ENCODE results near the gene GPR152. TPM values are rescaled to one million over a fixed set of nuclear protein-coding genes. Genes with fewer than 3 reads are reported as not detected.
"Not testable (repeated sequence)": the region's sequence is repeated elsewhere in the genome, so short reads cannot be mapped to it uniquely, and the experiment has no call there.

Gene GPR152
- total RNA-seq, 1 donor from 2014 or later: not detected

GRCh38 chr11:67466962-67467771 is 14.6 kb upstream of the GPR152 start:
- no peaks in the 10 kb centered on the region for H3K36me3 Mint-ChIP-seq
- H3K4me3 Mint-ChIP-seq: peak overlapping the region; percentile 87
- DNase-seq (ENCODE audit: low spot score in 2 of 2, unreplicated experiment in 2 of 2): no peak
- H3K9me3 Mint-ChIP-seq: no peaks in the 10 kb centered on the region
- H3K27ac Mint-ChIP-seq: peak overlapping the region; percentile 90
- no peak for TF ChIP-seq CTCF (IDR thresholded peaks at IDR 0.05; ENCODE audit: unreplicated experiment)
- H3K27me3 Mint-ChIP-seq (ENCODE audit: low read depth): no peaks in the 10 kb centered on the region
- H3K4me1 Mint-ChIP-seq: peaks cover 23% of the 10 kb centered on the region

- no peak overlapping the region for H3K4me3 Mint-ChIP-seq
- H3K27ac Mint-ChIP-seq: peak overlapping the region; percentile 16
- H3K4me1 Mint-ChIP-seq: peaks cover 23% of the 10 kb centered on the region
Observed at GRCh38 chr11:67466367-67466766, 13.8 kb upstream of the GPR152 start.

GRCh38 chr11:67465530-67465929 is 13.0 kb upstream of the GPR152 start:
- peaks cover 23% of the 10 kb centered on the region for H3K4me1 Mint-ChIP-seq
- H3K4me3 Mint-ChIP-seq: peak overlapping the region; percentile 78
- H3K36me3 Mint-ChIP-seq; DNase-seq (ENCODE audit: low spot score in 2 of 2, unreplicated experiment in 2 of 2); H3K9me3 Mint-ChIP-seq; H3K27me3 Mint-ChIP-seq (ENCODE audit: low read depth): not testable (repeated sequence)
- peak overlapping the region; percentile 95 for H3K27ac Mint-ChIP-seq

More at GRCh38 chr11:67466367-67466766, 13.8 kb upstream of the GPR152 start:
- H3K9me3 Mint-ChIP-seq: no peaks in the 10 kb centered on the region
- DNase-seq (ENCODE audit: low spot score in 2 of 2, unreplicated experiment in 2 of 2): no peak
- no peaks in the 10 kb centered on the region for H3K27me3 Mint-ChIP-seq (ENCODE audit: low read depth)
- TF ChIP-seq CTCF (IDR thresholded peaks at IDR 0.05; ENCODE audit: unreplicated experiment): no peak
- no peaks in the 10 kb centered on the region for H3K36me3 Mint-ChIP-seq

GRCh38 chr11:67465189-67465510 is 12.6 kb upstream of the GPR152 start:
- Mint-ChIP-seq H3K27me3 (ENCODE audit: low read depth) (no peaks in the 10 kb centered on the region), H3K4me1 (peaks cover 23% of the 10 kb centered on the region), H3K36me3 (no peaks in the 10 kb centered on the region), H3K27ac (peak overlapping the region; percentile 95), H3K4me3 (peak overlapping the region; percentile 78), H3K9me3 (no peaks in the 10 kb centered on the region)
- TF ChIP-seq CTCF (IDR thresholded peaks at IDR 0.05; ENCODE audit: unreplicated experiment): no peak
- DNase-seq (ENCODE audit: low spot score in 2 of 2, unreplicated experiment in 2 of 2): no peak

GRCh38 chr11:67464411-67465188 is 12.1 kb upstream of the GPR152 start:
- H3K4me3 Mint-ChIP-seq: peak overlapping the region; percentile 78
- DNase-seq (ENCODE audit: low spot score in 2 of 2, unreplicated experiment in 2 of 2): peak; percentile 84 to 85
- no peaks in the 10 kb centered on the region for H3K9me3 Mint-ChIP-seq
- no peak for TF ChIP-seq CTCF (IDR thresholded peaks at IDR 0.05; ENCODE audit: unreplicated experiment)
- peak overlapping the region; percentile 95 for H3K27ac Mint-ChIP-seq
- no peaks in the 10 kb centered on the region for H3K27me3 Mint-ChIP-seq (ENCODE audit: low read depth)
- peaks cover 25% of the 10 kb centered on the region for H3K4me1 Mint-ChIP-seq
- H3K36me3 Mint-ChIP-seq: no peaks in the 10 kb centered on the region

Data from mesothelial cell of epicardium (in vitro differentiated cells).